ENCODE data around the gene FGF19.

The FGF19 gene

GRCh38 chr11:69703768-69704507, at the start of gene FGF19:
FGF19 (minus strand) TSS chr11:69704022; CDS start chr11:69703876, 146 bp downstream.
- DNase-seq (ENCODE audit: low read depth in 2 of 3, low spot score in 2 of 3): no peak

DNA sequence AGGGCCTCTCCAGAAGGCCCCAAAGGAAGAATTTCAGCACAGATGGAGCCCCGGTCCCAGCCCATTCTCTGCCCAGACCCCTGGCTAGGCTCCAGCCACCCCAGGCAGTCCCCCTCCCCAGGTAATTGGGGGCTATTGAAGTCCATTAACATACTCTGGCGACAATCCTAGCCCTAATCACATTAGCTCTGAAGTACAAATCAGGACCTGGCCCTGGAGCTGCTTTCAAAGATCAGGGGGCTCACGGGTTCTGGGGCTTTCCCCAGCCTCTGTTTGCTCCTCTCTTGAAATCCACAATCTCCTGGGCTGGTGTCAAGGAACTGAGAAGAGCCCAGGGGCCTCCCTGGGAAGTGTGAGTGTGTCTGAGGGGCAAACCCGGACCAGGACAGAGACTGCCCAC, 49.1 kb upstream of the FGF19 start:
- no peak for DNase-seq (ENCODE audit: low read depth in 2 of 3, low spot score in 2 of 3)

DNA sequence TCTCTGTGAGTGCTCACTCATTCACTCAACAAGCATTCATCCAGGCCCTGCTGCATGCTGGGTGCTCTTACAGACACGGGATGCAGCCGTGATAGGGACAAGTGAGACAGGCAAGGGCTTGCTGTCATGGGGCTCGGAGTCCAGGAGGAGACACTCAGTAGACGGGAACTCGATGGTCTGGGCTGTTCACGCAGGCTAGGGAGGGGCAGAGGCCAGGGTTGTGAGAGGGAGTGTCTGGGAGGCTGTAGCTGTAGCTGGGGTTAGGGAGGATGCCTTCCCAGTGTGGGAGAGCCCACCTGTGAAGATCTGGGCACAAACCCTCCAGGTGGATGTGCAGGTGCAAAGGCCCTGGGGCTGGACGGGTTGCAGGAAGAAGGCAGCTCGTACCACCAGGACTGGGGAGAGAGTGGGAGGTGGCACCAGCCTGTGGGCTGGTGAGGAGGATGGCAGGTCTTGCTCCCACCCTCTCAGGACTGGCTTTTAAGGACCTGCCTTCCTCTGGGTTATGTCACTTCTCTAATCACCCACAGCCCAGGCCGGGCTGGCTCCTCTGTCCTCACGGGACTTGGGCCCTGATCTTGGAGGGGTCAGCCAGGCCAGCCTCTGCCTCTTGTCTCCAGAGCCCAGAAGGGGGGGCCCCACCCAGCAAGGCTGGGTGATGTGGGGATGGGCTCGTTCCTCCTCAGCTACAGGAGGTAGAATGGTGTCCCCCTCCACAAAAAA, 47.2 kb upstream of the FGF19 start:
- no peak for DNase-seq (ENCODE audit: low read depth in 2 of 3, low spot score in 2 of 3)

DNA sequence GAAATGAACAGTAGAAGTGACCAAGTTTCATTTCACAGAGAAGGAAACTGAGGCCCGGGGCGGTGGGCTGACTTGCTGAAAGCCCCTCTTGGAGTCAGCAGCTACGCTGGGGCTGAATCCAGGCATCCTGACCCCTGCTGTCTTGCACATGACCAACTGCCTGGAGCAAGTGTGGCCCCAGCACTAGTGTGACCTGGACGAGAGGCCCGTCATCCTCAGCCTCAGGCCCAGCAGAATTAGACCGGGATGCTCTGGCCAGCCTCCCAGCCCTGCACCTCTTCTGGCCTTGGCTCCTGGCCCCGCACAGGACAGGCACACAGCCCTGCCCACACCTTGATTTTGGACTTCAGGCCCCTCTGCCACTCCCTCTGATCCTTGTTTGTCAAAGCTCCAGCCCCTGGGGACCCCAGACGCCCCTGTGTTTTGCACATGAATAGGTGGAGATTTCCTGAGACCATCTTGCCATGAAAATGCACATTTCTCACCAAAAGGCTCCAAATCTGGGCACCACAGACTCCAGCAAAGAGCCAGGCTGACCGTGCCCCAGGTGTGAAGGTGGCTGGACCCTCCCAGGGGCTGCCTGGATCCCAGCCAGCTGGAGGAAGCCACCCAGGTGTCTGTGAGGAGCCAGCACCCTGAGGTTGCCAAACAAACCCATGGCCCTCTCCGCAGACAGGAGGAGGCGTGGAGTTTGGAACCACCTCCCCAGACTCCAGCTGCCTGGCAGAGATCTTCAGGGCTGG, 46.5 kb upstream of the FGF19 start:
- no peak for DNase-seq (ENCODE audit: low read depth in 2 of 3, low spot score in 2 of 3)

- no peak for DNase-seq (ENCODE audit: low read depth in 2 of 3, low spot score in 2 of 3)
These were observed 44.8 kb upstream of the FGF19 start for GRCh38 chr11:69748637-69749036.

GRCh38 chr11:69746752-69747742, 43.2 kb upstream of the FGF19 start:
- no peak for DNase-seq (ENCODE audit: low read depth in 2 of 3, low spot score in 2 of 3)

- no peak for DNase-seq (ENCODE audit: low read depth in 2 of 3, low spot score in 2 of 3)
These were observed 42.3 kb upstream of the FGF19 start for GRCh38 chr11:69746140-69746539.

- no peak for DNase-seq (ENCODE audit: low read depth in 2 of 3, low spot score in 2 of 3)
These were observed 41.4 kb upstream of the FGF19 start for GRCh38 chr11:69745201-69745600.

DNA sequence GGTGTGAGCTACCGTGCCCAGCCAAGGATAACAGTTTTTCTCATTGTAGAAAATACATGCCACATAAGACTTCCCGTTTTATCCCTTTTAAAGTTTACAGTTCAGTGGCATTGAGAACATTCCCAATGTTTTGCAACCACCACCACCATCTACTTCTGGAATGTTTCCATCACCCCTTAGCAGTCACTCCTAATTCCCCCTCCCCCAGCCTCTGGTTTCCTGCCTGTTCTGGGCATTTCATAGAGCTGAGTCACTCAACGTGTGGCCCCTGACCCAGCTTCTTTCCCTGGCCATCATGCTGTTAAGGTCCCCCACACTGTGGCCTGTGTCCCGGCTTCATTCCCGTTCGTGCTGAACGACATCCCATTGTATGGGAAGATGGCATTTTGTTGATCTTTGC, 40.6 kb upstream of the FGF19 start:
- no peak for DNase-seq (ENCODE audit: low read depth in 2 of 3, low spot score in 2 of 3)

GRCh38 chr11:69734841-69735240, 31.0 kb upstream of the FGF19 start:
- no peak for DNase-seq (ENCODE audit: low read depth in 2 of 3, low spot score in 2 of 3)

DNA sequence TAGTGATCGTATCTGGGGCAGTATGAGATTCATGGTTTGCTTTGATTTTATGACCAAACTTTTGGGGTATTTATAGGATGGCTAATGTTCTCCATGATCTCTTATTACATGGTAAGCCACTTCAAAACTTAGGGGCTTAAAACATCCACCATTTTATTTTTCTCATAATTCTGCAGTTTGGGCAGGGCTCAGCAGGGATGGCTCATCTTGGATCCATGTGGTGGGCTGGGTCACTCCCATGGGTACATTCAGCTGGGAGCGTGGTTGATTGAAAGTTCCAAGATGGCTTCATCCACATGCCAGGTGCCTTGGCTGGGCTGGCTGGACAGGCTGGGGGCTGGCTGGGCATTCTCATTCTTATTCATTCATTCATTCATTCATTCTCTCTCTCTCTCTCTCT, 30.5 kb upstream of the FGF19 start:
- no peak for DNase-seq (ENCODE audit: low read depth in 2 of 3, low spot score in 2 of 3)

DNA sequence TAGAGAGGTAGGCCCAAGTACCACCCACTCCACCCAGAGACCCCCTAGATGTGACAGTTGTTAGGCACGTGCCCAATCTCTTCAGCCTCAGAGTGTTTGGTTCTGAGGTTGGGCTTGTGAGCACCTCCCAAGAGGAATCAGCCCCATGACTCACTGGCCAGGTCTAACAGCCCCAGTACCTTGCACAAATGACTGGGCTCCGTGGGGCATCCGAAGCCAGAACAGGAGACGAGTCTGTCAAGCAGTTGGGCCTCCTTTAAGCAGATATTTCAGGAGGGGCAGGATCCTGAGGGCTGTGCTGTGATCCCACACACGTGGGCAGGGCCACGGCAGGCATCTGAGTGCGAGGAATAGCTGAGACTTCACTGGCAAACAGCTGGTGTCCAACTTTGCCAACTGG, 29.1 kb upstream of the FGF19 start:
- no peak for DNase-seq (ENCODE audit: low read depth in 2 of 3, low spot score in 2 of 3)

- no peak for DNase-seq (ENCODE audit: low read depth in 2 of 3, low spot score in 2 of 3)
These were observed 27.3 kb upstream of the FGF19 start for GRCh38 chr11:69731110-69731509.

GRCh38 chr11:69730500-69730899, 26.7 kb upstream of the FGF19 start:
- no peak for DNase-seq (ENCODE audit: low read depth in 2 of 3, low spot score in 2 of 3)

GRCh38 chr11:69729252-69729651, 25.4 kb upstream of the FGF19 start:
- no peak for DNase-seq (ENCODE audit: low read depth in 2 of 3, low spot score in 2 of 3)

DNA sequence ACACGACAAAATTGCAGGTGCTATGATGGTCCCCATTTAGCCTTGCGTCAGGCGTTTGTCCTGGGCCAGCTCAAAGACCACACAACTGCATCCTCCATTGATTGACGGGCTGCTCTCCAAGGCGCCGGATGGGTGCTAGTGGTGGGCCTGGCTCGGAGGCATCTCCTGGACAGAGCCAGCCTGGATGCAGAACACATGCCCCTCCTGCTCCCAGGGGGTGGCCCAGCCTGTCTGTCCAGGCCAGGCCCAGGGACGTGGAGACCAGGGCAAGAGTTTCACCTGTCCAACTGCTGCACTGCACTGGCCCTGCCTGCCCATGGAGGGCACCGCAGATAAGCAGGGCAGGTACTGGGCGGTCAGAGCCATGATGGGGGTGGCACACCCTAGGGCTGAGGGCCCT, 23.4 kb upstream of the FGF19 start:
- DNase-seq (ENCODE audit: low read depth in 2 of 3, low spot score in 2 of 3): no peak

DNA sequence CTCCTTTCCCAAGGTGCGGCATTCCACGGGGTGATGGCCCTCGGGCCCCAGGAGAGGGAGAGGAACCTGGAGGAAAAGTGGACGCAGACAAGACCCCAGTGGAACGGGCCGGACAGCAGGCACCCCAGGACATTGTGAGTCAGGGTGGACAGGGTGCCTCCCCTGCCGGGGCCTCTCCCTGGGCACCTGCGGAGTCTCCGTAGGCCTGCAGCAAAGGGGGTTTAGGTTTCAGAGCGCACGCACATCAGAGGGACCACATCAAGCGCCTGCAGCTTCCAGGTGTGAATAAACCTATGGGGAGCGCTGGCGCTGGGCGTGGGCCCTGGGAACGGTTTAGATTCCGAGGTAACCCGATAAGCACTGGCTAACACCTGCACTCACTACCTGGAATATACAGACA, 22.7 kb upstream of the FGF19 start:
- DNase-seq (ENCODE audit: low read depth in 2 of 3, low spot score in 2 of 3): no peak

- no peak for DNase-seq (ENCODE audit: low read depth in 2 of 3, low spot score in 2 of 3)
These were observed 22.2 kb upstream of the FGF19 start for GRCh38 chr11:69726019-69726418.

DNA sequence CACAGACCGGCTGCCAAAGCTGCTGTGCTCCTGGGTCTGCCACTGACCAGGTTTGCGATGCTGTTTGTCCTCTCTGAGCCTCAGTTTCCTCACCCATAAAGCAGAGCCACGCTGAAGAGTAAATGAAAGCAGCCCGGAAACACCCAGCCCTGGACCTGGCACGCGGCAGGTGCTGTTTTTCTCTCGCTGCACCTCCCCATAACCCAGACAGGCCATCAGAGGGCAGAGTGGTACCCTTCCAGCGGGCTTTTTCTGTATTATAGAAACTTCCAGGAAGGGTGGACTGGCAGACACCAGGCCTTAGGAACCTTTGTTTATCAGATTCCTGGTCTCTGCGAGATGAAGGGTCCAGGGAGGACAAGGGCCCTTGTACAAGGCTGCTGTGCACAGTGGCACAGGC, 17.9 kb upstream of the FGF19 start:
- DNase-seq (ENCODE audit: low read depth in 2 of 3, low spot score in 2 of 3): no peak

DNA sequence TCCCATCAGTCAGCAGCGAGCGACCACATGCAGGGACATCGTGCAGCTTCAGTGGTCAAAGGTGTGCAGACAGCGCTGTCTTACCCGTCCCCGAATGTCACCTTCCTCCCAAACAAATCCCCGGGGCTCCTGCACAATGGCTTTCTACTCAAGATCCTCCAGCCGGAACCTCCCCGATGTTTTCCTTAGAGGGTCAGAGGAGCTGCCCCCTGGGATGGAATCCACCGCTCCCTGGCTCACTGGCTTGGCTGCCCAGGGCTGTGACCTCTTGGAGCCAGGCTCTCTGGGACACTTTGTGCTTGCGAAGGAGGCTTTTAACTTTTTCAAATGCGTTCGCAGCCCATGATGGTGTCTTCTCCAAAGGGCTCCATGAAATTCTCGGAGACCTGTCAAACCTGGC, 17.3 kb upstream of the FGF19 start:
- no peak for DNase-seq (ENCODE audit: low read depth in 2 of 3, low spot score in 2 of 3)

GRCh38 chr11:69718912-69719311, 15.1 kb upstream of the FGF19 start:
- DNase-seq (ENCODE audit: low read depth in 2 of 3, low spot score in 2 of 3): no peak
